ENCODE results near the gene RBM11. TPM values are rescaled to one million over a fixed set of nuclear protein-coding genes. Genes with fewer than 3 reads are reported as not detected.

Gene RBM11
- total RNA-seq, 1 donor from 2014 or later = not detected

GRCh38 chr21:14270631-14271030 lies 54.7 kb downstream of the RBM11 start:
- ATAC-seq (no peak), DNase-seq (ENCODE audit: low spot score) (no peak)

GRCh38 chr21:14271053-14271452 lies 55.1 kb downstream of the RBM11 start:
- DNase-seq (ENCODE audit: low spot score) = no peak
- no peak for ATAC-seq

- no peak for ATAC-seq
- no peak for DNase-seq (ENCODE audit: low spot score)
Measured at GRCh38 chr21:14271641-14272040, 55.7 kb downstream of the RBM11 start.

- ATAC-seq = peak; percentile 99
- DNase-seq (ENCODE audit: low spot score) = peak; percentile 92
Measured at GRCh38 chr21:14273736-14274538, 58.0 kb downstream of the RBM11 start.

- no peak for ATAC-seq
- DNase-seq (ENCODE audit: low spot score) = no peak
Measured at GRCh38 chr21:14275702-14276205, 59.8 kb downstream of the RBM11 start.

Other genes starting within 250 kb of the RBM11 start
- gene LIPI, start 5.2 kb upstream of the RBM11 start, total RNA-seq = not detected
- 7.7 TPM for gene HSPA13, start 167.0 kb downstream of the RBM11 start, total RNA-seq

Measured in left lobe of liver (tissue), 2 donors.